HG02759 (cell line): ENCODE results near the gene ROS1.
"Not testable (repeated sequence)": the region's sequence is repeated elsewhere in the genome, so short reads cannot be mapped to it uniquely, and the experiment has no call there.

ENCODE experiments used
- ATAC-seq: cut with Tn5 transposase; IDR thresholded peaks from one replicate; pipeline ENCODE4 v1.9.1; 2021; ENCODE audit warnings: mild to moderate bottlenecking, moderate library complexity; ENCODE audit not compliant: unreplicated experiment

ROS1 gene

GRCh38 chr6:117268924-117269323, 156.8 kb downstream of the ROS1 start:
- ATAC-seq, result no peak

DNA sequence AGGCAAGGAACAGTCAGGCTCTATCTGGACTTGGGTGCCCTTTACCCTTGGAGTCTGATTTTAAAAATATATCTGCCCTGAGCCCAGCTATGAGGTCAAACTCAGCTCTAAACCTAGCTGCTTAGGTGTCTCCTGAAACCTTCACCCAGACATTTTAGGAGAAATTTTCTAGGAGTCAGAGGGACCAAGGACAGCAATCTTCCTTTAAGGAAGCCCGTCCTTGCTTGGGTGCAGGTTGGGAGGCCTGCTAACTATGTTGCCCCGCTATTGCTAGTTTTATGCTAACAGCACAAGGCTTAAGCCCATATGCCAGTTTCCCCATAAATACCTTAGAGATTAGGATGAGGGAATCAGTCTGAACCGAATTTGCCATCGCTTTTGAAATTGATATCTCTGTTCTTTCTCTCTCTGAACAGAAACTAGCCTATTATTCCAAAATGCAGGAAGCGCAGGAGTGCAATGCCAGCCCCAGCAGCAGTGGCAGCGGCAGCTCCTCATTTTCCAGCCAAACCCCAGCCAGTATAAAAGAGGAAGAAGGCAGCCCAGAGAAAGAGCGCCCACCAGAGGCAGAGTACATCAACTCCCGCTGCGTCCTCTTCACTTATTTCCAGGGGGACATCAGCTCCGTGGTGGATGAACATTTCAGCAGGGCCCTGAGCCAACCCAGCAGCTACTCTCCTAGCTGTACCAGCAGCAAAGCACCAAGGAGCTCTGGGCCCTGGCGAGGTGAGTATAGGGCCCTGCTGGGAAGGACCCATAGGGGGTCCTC, 157.8 kb downstream of the ROS1 start:
- no peak for ATAC-seq

GRCh38 chr6:117267054-117267347, 158.7 kb downstream of the ROS1 start:
- ATAC-seq, result no peak

DNA sequence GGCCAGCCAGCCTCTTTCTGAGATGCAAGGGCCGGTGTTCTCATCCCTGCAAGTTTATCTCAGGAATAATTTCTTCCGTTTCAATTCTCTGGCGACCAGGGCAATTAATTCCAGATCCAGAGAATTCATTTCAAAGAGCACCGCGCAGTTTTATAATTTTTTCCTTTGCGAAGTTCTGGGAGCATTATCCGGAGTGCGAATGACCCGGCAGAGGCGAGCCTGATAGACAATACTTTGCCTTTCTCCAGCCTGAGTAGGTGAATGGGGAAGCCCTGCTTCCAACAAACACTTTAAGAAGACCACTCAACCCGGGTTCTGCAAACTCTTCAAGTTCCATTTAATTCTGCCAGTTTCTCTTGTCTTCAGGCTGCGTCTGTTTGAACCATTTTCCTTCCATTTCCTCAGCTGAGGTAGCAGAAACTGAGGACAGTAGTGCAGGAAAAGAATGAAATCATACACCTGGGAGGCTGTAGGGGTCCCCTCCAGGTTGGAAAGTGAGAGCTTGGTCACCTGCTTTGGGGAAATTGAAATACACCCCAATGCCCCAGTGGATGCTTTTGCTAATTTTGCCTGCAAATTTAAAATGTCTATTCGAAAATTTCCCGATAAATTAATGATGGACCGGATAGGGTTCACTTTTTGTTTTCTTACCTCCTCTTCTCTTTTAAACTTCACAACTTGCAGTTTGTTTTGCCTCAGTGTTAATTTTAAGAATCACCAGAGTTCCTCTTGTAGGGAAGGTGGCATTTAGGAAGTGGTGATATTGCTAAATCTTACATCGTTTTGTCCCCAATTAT, 159.3 kb downstream of the ROS1 start:
- no peak for ATAC-seq

GRCh38 chr6:117265410-117266256, 160.1 kb downstream of the ROS1 start, which contains the start of gene VGLL2:
Gene VGLL2 (plus strand): TSS chr6:117265558. CDS start chr6:117265764, 206 bp downstream.
- peak; percentile 25 for ATAC-seq

GRCh38 chr6:117264692-117265409, 160.9 kb downstream of the ROS1 start:
- peak; percentile 60 for ATAC-seq

DNA sequence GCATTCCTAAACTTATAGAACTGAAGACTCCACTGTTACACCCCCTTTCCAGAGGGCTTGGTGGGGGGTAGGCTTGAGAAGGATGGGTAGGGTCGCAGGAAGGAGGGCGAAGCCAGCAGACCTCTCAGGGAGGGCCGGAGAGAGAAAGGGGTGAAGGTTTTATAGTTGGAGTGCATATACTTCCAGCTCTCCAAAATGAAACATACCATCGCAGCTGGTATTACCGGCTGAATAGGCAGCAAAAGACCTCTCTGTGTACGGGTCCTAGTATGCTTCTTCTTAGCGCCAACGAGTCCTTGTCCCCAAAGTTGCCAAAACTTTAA, 161.4 kb downstream of the ROS1 start:
- ATAC-seq, result peak; percentile 7

- no peak for ATAC-seq
Measured at GRCh38 chr6:117263353-117263927, 162.3 kb downstream of the ROS1 start.

DNA sequence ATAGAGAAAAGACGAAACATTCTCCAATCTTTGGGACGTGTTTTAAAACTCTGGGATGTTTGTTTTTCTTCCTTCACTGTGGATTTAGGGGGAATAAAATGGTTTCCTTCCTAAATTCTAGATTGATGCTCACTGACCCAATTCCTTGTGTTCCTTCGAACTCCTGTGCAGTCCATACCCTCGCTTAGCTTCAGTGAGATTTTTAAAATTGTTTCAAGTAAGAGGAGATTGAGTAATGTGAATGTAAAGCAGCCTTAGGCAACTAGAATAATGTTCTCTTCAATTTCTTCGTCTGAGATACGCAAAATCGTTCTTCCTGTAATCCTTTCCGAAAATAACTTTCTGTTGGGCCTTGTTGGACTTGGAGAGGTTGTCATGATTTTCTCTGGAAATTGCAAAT, 162.9 kb downstream of the ROS1 start:
- ATAC-seq, result no peak

DNA sequence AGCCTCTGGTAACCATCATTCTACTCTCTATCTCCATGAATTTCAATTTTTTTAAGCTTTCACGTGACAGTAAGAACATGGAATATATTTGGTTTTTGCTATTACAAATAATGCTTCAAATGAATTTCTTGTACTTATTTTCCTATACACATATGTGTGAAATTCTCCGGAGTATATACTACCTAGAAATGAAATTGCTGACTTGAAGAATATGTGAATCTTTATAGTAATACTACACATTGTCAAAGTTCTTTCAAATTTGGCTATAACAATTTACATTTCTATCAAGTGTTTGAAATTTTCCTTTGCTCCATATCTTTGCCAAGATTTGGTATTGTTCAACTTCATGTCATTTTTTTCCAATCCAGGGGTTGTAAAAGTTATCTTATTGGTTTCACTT, 172.0 kb downstream of the ROS1 start:
- ATAC-seq, result no peak

DNA sequence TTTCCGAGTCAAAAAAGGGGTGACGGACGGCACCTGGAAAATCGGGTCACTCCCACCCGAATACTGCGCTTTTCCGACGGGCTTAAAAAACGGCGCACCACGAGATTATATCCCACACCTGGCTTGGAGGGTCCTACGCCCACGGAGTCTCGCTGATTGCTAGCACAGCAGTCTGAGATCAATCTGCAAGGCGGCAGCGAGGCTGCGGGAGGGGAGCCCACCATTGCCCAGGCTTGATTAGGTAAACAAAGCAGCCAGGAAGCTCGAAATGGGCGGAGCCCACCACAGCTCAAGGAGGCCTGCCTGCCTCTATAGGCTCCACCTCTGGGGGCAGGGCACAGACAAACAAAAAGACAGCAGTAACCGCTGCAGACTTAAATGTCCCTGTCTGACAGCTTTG, 180.8 kb downstream of the ROS1 start:
- ATAC-seq, result not testable (repeated sequence)

DNA sequence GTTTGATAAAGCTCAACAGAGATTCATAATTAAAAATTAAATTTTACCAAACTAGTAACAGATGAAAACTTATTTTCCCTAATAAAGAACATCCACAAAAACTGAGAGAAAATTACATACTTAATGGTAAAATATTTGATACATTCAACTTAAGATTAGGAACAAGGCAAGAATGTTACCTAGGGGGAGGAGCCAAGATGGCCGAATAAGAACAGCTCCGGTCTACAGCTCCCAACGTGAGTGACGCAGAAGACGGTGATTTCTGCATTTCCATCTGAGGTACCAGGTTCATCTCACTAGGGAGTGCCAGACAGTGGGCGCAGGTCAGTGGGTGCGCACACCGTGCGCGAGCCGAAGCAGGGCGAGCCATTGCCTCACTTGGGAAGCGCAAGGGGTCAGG, 181.2 kb downstream of the ROS1 start:
- not testable (repeated sequence) for ATAC-seq
